ENCODE measurements around the gene MST1R.

GRCh38 chr3:49952924-49953323 is 49.3 kb upstream of the MST1R start:
- TF ChIP-seq CTCF (conservative IDR thresholded peaks at IDR 0.05; ENCODE audit: low read depth, low read length) = no peak
- TF ChIP-seq EZH2phosphoT487 (IDR thresholded peaks at IDR 0.05; ENCODE audit: borderline replicate concordance, low read length) = no peak

Data from PC-3 (cell line).